Cardiac fibroblast (primary cell): Measurements from ENCODE around the gene EIF2AK2.
A peak's percentile ranks its signal among the peaks of the same experiment; 100 is the strongest.

ENCODE experiments used
- DNase-seq, 2 donors: peaks; one replicate each; pipeline versions ENCODE4 v3.0.0 to v3.0.0-alpha.2; 2010; ENCODE audit warnings: low read depth in 2 of 2
- H3K4me3 ChIP-seq, 2 donors: replicated peaks in 1 of 2; 1 replicate in 1 of 2; 2 replicates in 1 of 2; pipeline ENCODE4 v1.5.1; 2011; ENCODE audit warnings: low read depth in 2 of 2, low read length in 2 of 2, mild to moderate bottlenecking in 2 of 2, moderate library complexity in 1 of 2
- TF ChIP-seq, protein P1 (sequence below): IDR thresholded peaks from one replicate; pipeline ENCODE4 v1.5.1; 2011; ENCODE audit warnings: low read depth, mild to moderate bottlenecking, low read length, inconsistent platforms

EIF2AK2 gene

DNA sequence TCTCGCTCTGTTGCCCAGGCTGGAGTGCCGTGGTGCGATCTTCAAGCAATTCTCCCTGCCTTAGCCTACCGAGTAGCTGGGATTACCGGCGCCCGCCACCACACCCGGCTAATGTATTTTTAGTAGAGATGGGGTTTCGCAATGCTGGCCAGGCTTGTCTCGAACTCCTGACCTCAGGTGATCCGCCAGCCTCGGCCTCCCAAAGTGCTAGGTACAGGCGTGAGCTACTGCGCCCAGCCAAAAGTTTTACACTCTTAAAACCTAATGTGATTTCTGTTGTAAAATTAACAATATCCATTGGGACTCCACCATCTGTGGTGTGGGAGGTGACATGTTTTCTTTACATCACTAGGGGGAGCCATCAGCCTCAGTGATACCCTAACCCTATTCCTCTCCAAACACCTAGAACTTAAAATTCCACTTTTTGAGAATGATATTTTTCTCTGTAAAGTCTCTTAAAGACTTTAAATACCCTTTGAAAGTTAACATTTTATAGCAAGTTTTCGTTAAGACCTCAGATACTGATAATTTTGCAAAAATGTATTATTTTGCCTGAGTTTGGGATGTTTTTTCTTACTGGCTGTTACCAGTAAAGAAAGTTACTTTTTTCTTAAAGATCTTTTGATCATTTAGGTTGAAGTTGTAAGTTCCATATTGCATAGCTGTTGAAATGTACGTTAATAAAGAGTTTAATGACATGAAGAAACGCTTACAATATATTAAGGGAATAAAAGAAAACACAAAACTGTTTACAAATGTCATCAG lies 11.6 kb upstream of the EIF2AK2 start:
- TF ChIP-seq, protein P1, sequence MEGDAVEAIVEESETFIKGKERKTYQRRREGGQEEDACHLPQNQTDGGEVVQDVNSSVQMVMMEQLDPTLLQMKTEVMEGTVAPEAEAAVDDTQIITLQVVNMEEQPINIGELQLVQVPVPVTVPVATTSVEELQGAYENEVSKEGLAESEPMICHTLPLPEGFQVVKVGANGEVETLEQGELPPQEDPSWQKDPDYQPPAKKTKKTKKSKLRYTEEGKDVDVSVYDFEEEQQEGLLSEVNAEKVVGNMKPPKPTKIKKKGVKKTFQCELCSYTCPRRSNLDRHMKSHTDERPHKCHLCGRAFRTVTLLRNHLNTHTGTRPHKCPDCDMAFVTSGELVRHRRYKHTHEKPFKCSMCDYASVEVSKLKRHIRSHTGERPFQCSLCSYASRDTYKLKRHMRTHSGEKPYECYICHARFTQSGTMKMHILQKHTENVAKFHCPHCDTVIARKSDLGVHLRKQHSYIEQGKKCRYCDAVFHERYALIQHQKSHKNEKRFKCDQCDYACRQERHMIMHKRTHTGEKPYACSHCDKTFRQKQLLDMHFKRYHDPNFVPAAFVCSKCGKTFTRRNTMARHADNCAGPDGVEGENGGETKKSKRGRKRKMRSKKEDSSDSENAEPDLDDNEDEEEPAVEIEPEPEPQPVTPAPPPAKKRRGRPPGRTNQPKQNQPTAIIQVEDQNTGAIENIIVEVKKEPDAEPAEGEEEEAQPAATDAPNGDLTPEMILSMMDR = peak; percentile 64
- DNase-seq = peak; percentile 57 to 63
- no peak overlapping the region for H3K4me3 ChIP-seq

DNA sequence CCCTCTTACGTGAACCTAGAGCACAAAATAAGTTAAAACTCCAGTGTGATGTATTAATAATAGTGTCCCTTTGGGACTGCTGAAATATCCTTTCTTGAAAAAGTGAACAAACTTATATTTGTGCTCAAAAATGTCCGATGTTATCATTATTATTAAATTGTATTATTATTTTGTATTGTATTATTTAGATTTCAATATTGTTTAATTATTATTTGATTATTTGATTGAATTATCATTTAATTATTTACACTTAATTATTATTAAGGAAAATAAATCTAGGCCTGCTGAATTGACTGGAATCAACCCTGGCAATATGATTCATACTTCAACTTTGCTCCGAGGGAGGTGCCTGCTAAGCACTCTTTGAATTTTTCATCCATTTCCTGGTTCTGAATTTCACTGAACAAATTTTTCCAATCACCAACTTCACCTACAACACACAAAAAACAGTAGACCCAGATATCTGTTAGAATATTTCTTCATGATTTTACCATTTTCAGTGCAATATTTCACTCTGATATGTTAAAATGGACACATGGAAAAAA lies 10.9 kb upstream of the EIF2AK2 start:
- H3K4me3 ChIP-seq = no peak overlapping the region
- DNase-seq = peak; percentile 8 to 50
- TF ChIP-seq, protein P1 = no peak

DNA sequence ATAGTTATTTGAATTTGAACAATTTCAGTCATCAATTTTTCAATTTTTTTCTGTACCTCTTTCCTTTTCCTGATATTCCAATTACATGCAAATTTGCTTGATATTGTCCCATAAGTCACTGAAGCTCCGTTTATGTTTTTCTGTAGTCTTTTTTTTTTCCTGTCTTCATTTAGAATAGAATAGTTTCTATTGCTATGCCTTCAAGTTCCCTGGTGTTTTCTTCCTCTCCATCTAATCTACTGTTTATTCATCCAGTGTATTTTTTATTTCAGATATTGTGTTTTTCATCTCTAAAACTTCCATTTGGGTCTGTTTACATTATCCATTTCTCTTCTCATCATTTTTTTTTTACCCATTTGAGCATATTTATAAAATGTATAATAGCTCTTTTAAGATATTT lies 8.0 kb upstream of the EIF2AK2 start:
- no peak for DNase-seq
- H3K4me3 ChIP-seq = no peak overlapping the region
- TF ChIP-seq, protein P1 = no peak

DNA sequence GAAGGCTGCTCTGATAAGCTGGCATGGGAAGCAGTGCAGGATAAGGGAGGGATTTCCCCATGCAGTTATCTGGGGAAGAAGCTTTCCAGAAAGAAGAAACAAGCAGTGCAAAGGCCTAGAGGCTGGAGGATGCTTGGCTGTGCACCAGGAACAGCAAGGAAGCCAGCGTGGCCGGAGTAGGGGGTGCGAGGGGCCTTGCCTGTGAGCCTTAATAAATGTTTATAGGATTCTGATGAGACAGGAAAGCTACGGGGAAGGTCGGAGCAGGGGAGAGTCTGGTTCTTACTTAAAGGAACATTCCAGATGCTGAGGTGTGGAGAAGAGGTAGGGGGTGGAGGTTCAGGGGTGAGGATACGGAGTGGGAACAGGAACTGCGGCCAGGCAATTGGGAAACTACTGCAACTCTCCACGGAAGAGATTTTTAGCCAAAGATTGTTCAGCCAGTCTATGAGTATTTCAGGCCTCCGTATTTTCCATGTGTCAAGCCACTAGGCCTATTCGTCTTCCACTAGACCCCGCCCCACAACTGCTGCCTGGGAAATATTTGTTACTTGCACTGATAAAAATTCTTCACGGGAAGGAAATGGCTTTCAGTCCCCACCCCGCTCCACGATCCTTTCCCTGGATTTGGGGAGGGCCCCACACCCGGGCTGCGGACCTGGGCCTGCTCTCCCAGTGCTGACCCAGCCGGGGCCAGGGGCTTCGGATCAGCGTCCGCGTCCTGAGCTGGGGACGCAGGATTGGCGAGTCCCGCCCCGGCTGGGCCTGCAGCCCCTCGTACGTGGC lies 516 bp downstream of the EIF2AK2 start:
- TF ChIP-seq, protein P1 = no peak
- peak overlapping the region; percentile 82 to 92 for H3K4me3 ChIP-seq
- DNase-seq = peak; percentile 59 to 66

DNA sequence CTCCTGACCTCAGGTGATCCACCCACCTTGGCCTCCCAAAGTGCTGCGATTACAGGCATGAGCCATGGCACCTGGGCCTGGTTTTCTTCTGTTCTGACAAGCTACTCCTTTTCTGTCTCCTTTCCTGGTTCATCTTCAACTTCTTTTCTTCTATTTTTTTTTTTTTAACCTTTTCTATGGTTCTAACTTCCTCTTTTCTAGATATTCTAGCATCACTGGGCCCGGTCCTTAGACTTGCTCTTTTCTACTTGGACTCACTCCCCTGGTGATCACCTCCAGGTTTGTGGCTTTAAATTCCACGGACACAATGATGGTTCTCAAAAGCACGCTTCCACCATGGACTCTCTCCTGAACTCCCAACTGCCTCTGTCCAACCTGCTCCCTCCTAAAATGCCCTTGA lies 2.0 kb downstream of the EIF2AK2 start:
- TF ChIP-seq, protein P1 = no peak

DNA sequence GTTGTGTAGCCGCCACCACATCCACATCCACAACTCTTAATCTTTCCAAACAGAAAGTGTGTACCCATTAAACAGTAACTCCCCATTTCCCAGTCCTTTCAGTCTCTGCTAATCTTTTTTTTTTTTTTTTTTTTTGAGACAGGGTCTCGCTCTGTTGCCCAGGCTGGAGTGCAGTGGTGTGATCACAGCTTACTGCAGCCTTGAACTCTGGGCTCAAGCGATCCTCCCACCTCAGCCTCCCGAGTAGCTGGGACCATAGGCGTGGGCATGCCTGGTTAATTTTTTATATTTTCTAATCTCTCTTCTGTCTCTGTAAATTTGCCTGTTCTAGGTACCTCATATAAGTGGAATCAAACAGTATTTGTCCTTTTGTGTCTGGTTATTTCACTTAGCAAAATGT lies 3.6 kb downstream of the EIF2AK2 start:
- no peak for DNase-seq
- TF ChIP-seq, protein P1 = no peak
- no peak overlapping the region for H3K4me3 ChIP-seq

More for the DNA sequence above, 2.0 kb downstream of the EIF2AK2 start:
- no peak for DNase-seq
- H3K4me3 ChIP-seq = no peak overlapping the region
